Measurements from ENCODE around the gene ETV6.

The ETV6 gene

GRCh38 chr12:11718105-11718504 lies 68.6 kb downstream of the ETV6 start:
- no peak for DNase-seq (ENCODE audit: extremely low spot score)
- CTCF ChIA-PET: interaction anchor here (1.5 to 1.7 kb wide), 2 partner anchors 9 to 62 kb away, joined by 3 to 4 read pairs; no protein-coding TSS in a partner anchor
- no peak for TF ChIP-seq CTCF (IDR thresholded peaks at IDR 0.05; ENCODE audit: control extremely low read depth, extremely low read depth, low read depth, missing control alignments)
- POLR2A ChIA-PET: interaction anchor here (0.9 kb wide), 1 partner anchor 292 kb away, joined by 7 read pairs; no protein-coding TSS in a partner anchor

GRCh38 chr12:11718768-11719253 lies 69.3 kb downstream of the ETV6 start:
- ChIA-PET CTCF (interaction anchor here (1.4 to 1.6 kb wide), 2 partner anchors 10 to 32 kb away, joined by 3 read pairs; no protein-coding TSS in a partner anchor), POLR2A (no interaction called here)
- DNase-seq (ENCODE audit: extremely low spot score): no peak
- TF ChIP-seq CTCF (IDR thresholded peaks at IDR 0.05; ENCODE audit: control extremely low read depth, extremely low read depth, low read depth, missing control alignments): no peak

GRCh38 chr12:11719678-11720099 lies 70.2 kb downstream of the ETV6 start:
- ChIA-PET POLR2A (no interaction called here), CTCF (interaction anchor here (0.5 to 1.6 kb wide), 4 partner anchors 11 to 1005 kb away, joined by 3 read pairs; no protein-coding TSS in a partner anchor)
- TF ChIP-seq CTCF (IDR thresholded peaks at IDR 0.05; ENCODE audit: control extremely low read depth, extremely low read depth, low read depth, missing control alignments): no peak
- no peak for DNase-seq (ENCODE audit: extremely low spot score)

GRCh38 chr12:11722071-11722470 lies 72.6 kb downstream of the ETV6 start:
- no peak for DNase-seq (ENCODE audit: extremely low spot score)
- ChIA-PET POLR2A (no interaction called here), CTCF (interaction anchor here (0.8 to 1.6 kb wide), 5 partner anchors 11 to 36 kb away, joined by 3 to 4 read pairs (median 3); no protein-coding TSS in a partner anchor)
- TF ChIP-seq CTCF (IDR thresholded peaks at IDR 0.05; ENCODE audit: control extremely low read depth, extremely low read depth, low read depth, missing control alignments): no peak

- DNase-seq (ENCODE audit: extremely low spot score): no peak
- CTCF ChIA-PET: interaction anchor here (1.1 to 1.6 kb wide), 3 partner anchors 12 to 35 kb away, joined by 3 to 4 read pairs (median 3); no protein-coding TSS in a partner anchor
- TF ChIP-seq CTCF (IDR thresholded peaks at IDR 0.05; ENCODE audit: control extremely low read depth, extremely low read depth, low read depth, missing control alignments): no peak
- POLR2A ChIA-PET: no interaction called here
Observed at GRCh38 chr12:11722578-11723138, 73.2 kb downstream of the ETV6 start.

GRCh38 chr12:11723993-11724392 lies 74.5 kb downstream of the ETV6 start:
- POLR2A ChIA-PET: no interaction called here
- no peak for DNase-seq (ENCODE audit: extremely low spot score)
- TF ChIP-seq CTCF (IDR thresholded peaks at IDR 0.05; ENCODE audit: control extremely low read depth, extremely low read depth, low read depth, missing control alignments): no peak
- CTCF ChIA-PET: no interaction called here

Measured in GM10248 (cell line).